ENCODE data around the gene ATP10B. TPM values are rescaled to one million over a fixed set of nuclear protein-coding genes. Genes with fewer than 3 reads are reported as not detected.

Gene ATP10B
- total and polyA plus RNA-seq, 2 of the 8 experiments (the other 6 are each of a cell fraction or from before 2014, with no cell fraction given) = 0.06 to 0.11 TPM

- TF ChIP-seq NANOG (IDR thresholded peaks at IDR 0.05; ENCODE audit: insufficient read depth, low read depth, low read length, poor library complexity, severe bottlenecking) = no peak
- no peak for TF ChIP-seq TBP (IDR thresholded peaks at IDR 0.05; ENCODE audit: low read depth, low read length)
- no peak for TF ChIP-seq CBX8 (IDR thresholded peaks at IDR 0.05; ENCODE audit: borderline replicate concordance, low read depth, low read length)
Measured at GRCh38 chr5:160685695-160686094, 166.3 kb downstream of the ATP10B start (continued).

Data from H1 (cell line).